GM19463 (cell line): ENCODE measurements around the gene SYT13.

ENCODE experiments used
- ATAC-seq: cut with Tn5 transposase; IDR thresholded peaks from one replicate; pipeline ENCODE4 v1.9.1; 2021; ENCODE audit warnings: mild to moderate bottlenecking, moderate library complexity; ENCODE audit not compliant: unreplicated experiment

Gene SYT13

GRCh38 chr11:45285930-45286632 lies at the start of gene SYT13:
TSS of gene SYT13 (minus strand) at chr11:45286341. CDS start at chr11:45286207, 134 bp downstream.
- no peak for ATAC-seq

GRCh38 chr11:45335434-45335833 lies 49.3 kb upstream of the SYT13 start:
- no peak for ATAC-seq

- ATAC-seq = no peak
These were observed 48.7 kb upstream of the SYT13 start for GRCh38 chr11:45334836-45335235.

GRCh38 chr11:45334410-45334809 lies 48.3 kb upstream of the SYT13 start:
- ATAC-seq = no peak

GRCh38 chr11:45333001-45333971 lies 47.1 kb upstream of the SYT13 start:
- no peak for ATAC-seq

GRCh38 chr11:45332276-45332934 lies 46.3 kb upstream of the SYT13 start:
- no peak for ATAC-seq

- no peak for ATAC-seq
These were observed 45.7 kb upstream of the SYT13 start for GRCh38 chr11:45331839-45332238.

GRCh38 chr11:45328726-45329125 lies 42.6 kb upstream of the SYT13 start:
- no peak for ATAC-seq

GRCh38 chr11:45324459-45324858 lies 38.3 kb upstream of the SYT13 start:
- no peak for ATAC-seq

GRCh38 chr11:45323601-45324249 lies 37.6 kb upstream of the SYT13 start:
- ATAC-seq = no peak

GRCh38 chr11:45322891-45323600 lies 36.9 kb upstream of the SYT13 start:
- ATAC-seq = no peak

- ATAC-seq = no peak
These were observed 36.1 kb upstream of the SYT13 start for GRCh38 chr11:45322111-45322705.

GRCh38 chr11:45321669-45322068 lies 35.5 kb upstream of the SYT13 start:
- ATAC-seq = no peak

- ATAC-seq = no peak
These were observed 35.0 kb upstream of the SYT13 start for GRCh38 chr11:45321031-45321595.

GRCh38 chr11:45320371-45320770 lies 34.2 kb upstream of the SYT13 start:
- ATAC-seq = no peak

- ATAC-seq = no peak
These were observed 32.9 kb upstream of the SYT13 start for GRCh38 chr11:45319077-45319476.

- ATAC-seq = no peak
These were observed 32.4 kb upstream of the SYT13 start for GRCh38 chr11:45318516-45318915.

GRCh38 chr11:45316258-45316657 lies 30.1 kb upstream of the SYT13 start:
- ATAC-seq = no peak

- no peak for ATAC-seq
These were observed 28.8 kb upstream of the SYT13 start for GRCh38 chr11:45314900-45315299.
